ENCODE data around the gene DNAH12. TPM values are rescaled to one million over a fixed set of nuclear protein-coding genes. Genes with fewer than 3 reads are reported as not detected.
A peak's percentile ranks its signal among the peaks of the same experiment; 100 is the strongest.
"Not testable (repeated sequence)": the region's sequence is repeated elsewhere in the genome, so short reads cannot be mapped to it uniquely, and the experiment has no call there.

Gene DNAH12
- total and polyA plus RNA-seq, 9 of the 15 experiments (the other 6 are each of a cell fraction or from before 2014, with no cell fraction given): 0.01 to 0.04 (median 0.01) TPM; not detected in 5

- intact Hi-C loops (cut with micrococcal nuclease); CTCF ChIA-PET (ENCODE audit: low intra/inter-chr PET ratio); ATAC-seq; H3K36me3 ChIP-seq (ENCODE audit: control insufficient read depth, insufficient read depth, low read length); in situ Hi-C loops (cut with MboI); H3K4me1 ChIP-seq (replicated peaks in 1 of 2; ENCODE audit: control insufficient read depth in 2 of 2, insufficient read depth in 2 of 2, low read length in 2 of 2); H2AFZ ChIP-seq (ENCODE audit: low read depth, low read length); H4K20me1 ChIP-seq (replicated peaks; ENCODE audit: control insufficient read depth, insufficient read depth, low read length); H3K79me2 ChIP-seq (ENCODE audit: control insufficient read depth, insufficient read depth, low read length); FAIRE-seq; H3K9me1 ChIP-seq (ENCODE audit: control insufficient read depth, insufficient read depth, low read length); H3K27me3 ChIP-seq (ENCODE audit: control insufficient read depth in 2 of 2, insufficient read depth in 2 of 2, low read length in 2 of 2); H3K27ac ChIP-seq (ENCODE audit: extremely low read depth, low read depth, low read length); H3K4me3 ChIP-seq; H3K4me2 ChIP-seq (ENCODE audit: insufficient read depth, low read length); DNase-seq (ENCODE audit: extremely low read depth in 1 of 4, low spot score in 3 of 4); H3K9me3 ChIP-seq (replicated peaks; ENCODE audit: control insufficient read depth, insufficient read depth, low read depth, low read length); H3K9ac ChIP-seq (ENCODE audit: insufficient read depth in 1 of 2, low read depth in 2 of 2, low read length in 2 of 2); POLR2A ChIA-PET; BruUV-seq (replicated peaks): not testable (repeated sequence)
- peak; percentile 92 for TF ChIP-seq ZNF507 (tag; conservative IDR thresholded peaks at IDR 0.05)
- 20% methylated on average over 1 of the region's 1 CpG for WGBS (ENCODE audit: insufficient coverage, low coverage, missing lambda C conversion rate)
These were observed 217.6 kb downstream of the DNAH12 start for GRCh38 chr3:57326498-57326897.

- no peaks in the 10 kb centered on the region for H3K79me2 ChIP-seq (ENCODE audit: control insufficient read depth, insufficient read depth, low read length)
- H3K27ac ChIP-seq (ENCODE audit: extremely low read depth, low read depth, low read length): no peak overlapping the region
- H3K27me3 ChIP-seq (ENCODE audit: control insufficient read depth in 2 of 2, insufficient read depth in 2 of 2, low read length in 2 of 2): no peaks in the 10 kb centered on the region; a peak in 2 of 5 replicates
- ATAC-seq: no peak
- no peaks in the 10 kb centered on the region for H4K20me1 ChIP-seq (replicated peaks; ENCODE audit: control insufficient read depth, insufficient read depth, low read length)
- H3K4me2 ChIP-seq (ENCODE audit: insufficient read depth, low read length): no peak overlapping the region
- intact Hi-C loops (cut with micrococcal nuclease): no loop called here
- no TSS peak for BruUV-seq (replicated peaks)
- no peak for FAIRE-seq
- no peaks in the 10 kb centered on the region for H3K9me3 ChIP-seq (replicated peaks; ENCODE audit: control insufficient read depth, insufficient read depth, low read depth, low read length)
- H3K4me1 ChIP-seq (replicated peaks in 1 of 2; ENCODE audit: control insufficient read depth in 2 of 2, insufficient read depth in 2 of 2, low read length in 2 of 2): no peaks in the 10 kb centered on the region
- no peak overlapping the region for H2AFZ ChIP-seq (ENCODE audit: low read depth, low read length)
- in situ Hi-C loops (cut with MboI): no loop called here
- no peak overlapping the region for H3K9ac ChIP-seq (ENCODE audit: insufficient read depth in 1 of 2, low read depth in 2 of 2, low read length in 2 of 2)
- no peaks in the 10 kb centered on the region for H3K9me1 ChIP-seq (ENCODE audit: control insufficient read depth, insufficient read depth, low read length)
- H3K4me3 ChIP-seq: no peak overlapping the region
- CTCF ChIA-PET (ENCODE audit: low intra/inter-chr PET ratio): no interaction called here
- WGBS (ENCODE audit: insufficient coverage, low coverage, missing lambda C conversion rate): 65% methylated on average over 3 of the region's 3 CpGs
- no peaks in the 10 kb centered on the region for H3K36me3 ChIP-seq (ENCODE audit: control insufficient read depth, insufficient read depth, low read length)
- POLR2A ChIA-PET: no interaction called here
- no peak for DNase-seq (ENCODE audit: extremely low read depth in 1 of 4, low spot score in 3 of 4)
- TF ChIP-seq SNAPC5 (CRISPR knock-in tag; IDR thresholded peaks at IDR 0.05): no peak
- no peak for TF ChIP-seq SIX5 (IDR thresholded peaks at IDR 0.05; ENCODE audit: borderline replicate concordance in 1 of 2, insufficient read depth in 1 of 2, low read depth in 1 of 2, low read length in 2 of 2)
- TF ChIP-seq BCL6 (CRISPR knock-in tag; IDR thresholded peaks at IDR 0.05): no peak
- no peak for TF ChIP-seq ZNF354B (CRISPR knock-in tag; IDR thresholded peaks at IDR 0.05)
- no peak for TF ChIP-seq ZFPM2 (CRISPR knock-in tag; IDR thresholded peaks at IDR 0.05)
- TF ChIP-seq TAF15 (IDR thresholded peaks at IDR 0.05; ENCODE audit: low read depth, low read length): no peak
- TF ChIP-seq FOSL1 (tag; conservative IDR thresholded peaks at IDR 0.05): no peak
- TF ChIP-seq BCOR (IDR thresholded peaks at IDR 0.05): no peak
- no peak for TF ChIP-seq ZNF655 (CRISPR knock-in tag; IDR thresholded peaks at IDR 0.05)
- TF ChIP-seq ZBTB11 (CRISPR knock-in tag; IDR thresholded peaks at IDR 0.05): no peak
- TF ChIP-seq TEAD1 (CRISPR knock-in tag; IDR thresholded peaks at IDR 0.05): no peak
These were observed 229.9 kb downstream of the DNAH12 start for GRCh38 chr3:57314204-57314603.
